ENCODE results near the gene BMPR2.
"Not testable (repeated sequence)": the region's sequence is repeated elsewhere in the genome, so short reads cannot be mapped to it uniquely, and the experiment has no call there.

BMPR2 gene

GRCh38 chr2:202499841-202500240 lies 123.7 kb downstream of the BMPR2 start:
- not testable (repeated sequence) for H3F3A ChIP-seq (ENCODE audit: control insufficient read depth, insufficient read depth); H3K4me1 ChIP-seq (ENCODE audit: control insufficient read depth, low read length); H3K27ac ChIP-seq (ENCODE audit: low read depth, low read length); H3K4me3 ChIP-seq (ENCODE audit: low read length); H3K9me3 ChIP-seq (ENCODE audit: control insufficient read depth, insufficient read depth, low read length); H3K36me3 ChIP-seq (ENCODE audit: control insufficient read depth, low read length); H3K27me3 ChIP-seq (ENCODE audit: control insufficient read depth, low read length); H3K9me2 ChIP-seq (replicated peaks; ENCODE audit: control insufficient read depth, low read length); H3K79me2 ChIP-seq (ENCODE audit: control insufficient read depth, low read length); H4K20me1 ChIP-seq (ENCODE audit: control insufficient read depth, insufficient read depth, low read depth, low read length); H3K4me2 ChIP-seq (ENCODE audit: low read length)

GRCh38 chr2:202503276-202503675 lies 127.1 kb downstream of the BMPR2 start:
- not testable (repeated sequence) for H3K79me2 ChIP-seq (ENCODE audit: control insufficient read depth, low read length); H3K4me2 ChIP-seq (ENCODE audit: low read length); H3K36me3 ChIP-seq (ENCODE audit: control insufficient read depth, low read length); H3K9me3 ChIP-seq (ENCODE audit: control insufficient read depth, insufficient read depth, low read length); H3K9me2 ChIP-seq (replicated peaks; ENCODE audit: control insufficient read depth, low read length); H3K27me3 ChIP-seq (ENCODE audit: control insufficient read depth, low read length); H3K4me3 ChIP-seq (ENCODE audit: low read length); H3K27ac ChIP-seq (ENCODE audit: low read depth, low read length); H4K20me1 ChIP-seq (ENCODE audit: control insufficient read depth, insufficient read depth, low read depth, low read length); H3K4me1 ChIP-seq (ENCODE audit: control insufficient read depth, low read length); H3F3A ChIP-seq (ENCODE audit: control insufficient read depth, insufficient read depth)

- Histone ChIP-seq H3F3A (ENCODE audit: control insufficient read depth, insufficient read depth) (no peaks in the 10 kb centered on the region), H3K36me3 (ENCODE audit: control insufficient read depth, low read length) (no peaks in the 10 kb centered on the region), H3K4me3 (ENCODE audit: low read length) (no peak overlapping the region), H3K79me2 (ENCODE audit: control insufficient read depth, low read length) (no peaks in the 10 kb centered on the region), H4K20me1 (ENCODE audit: control insufficient read depth, insufficient read depth, low read depth, low read length) (no peaks in the 10 kb centered on the region), H3K9me2 (replicated peaks; ENCODE audit: control insufficient read depth, low read length) (no peaks in the 10 kb centered on the region), H3K9me3 (ENCODE audit: control insufficient read depth, insufficient read depth, low read length) (no peaks in the 10 kb centered on the region), H3K4me2 (ENCODE audit: low read length) (no peak overlapping the region), H3K27ac (ENCODE audit: low read depth, low read length) (no peak overlapping the region), H3K4me1 (ENCODE audit: control insufficient read depth, low read length) (no peaks in the 10 kb centered on the region), H3K27me3 (ENCODE audit: control insufficient read depth, low read length) (no peaks in the 10 kb centered on the region)
- no peak for TF ChIP-seq CTCF (IDR thresholded peaks at IDR 0.05; ENCODE audit: low read depth, low read length, poor library complexity, severe bottlenecking)
- TF ChIP-seq EZH2phosphoT487 (IDR thresholded peaks at IDR 0.05; ENCODE audit: borderline replicate concordance, low read length): no peak
These were observed 132.6 kb downstream of the BMPR2 start for GRCh38 chr2:202508686-202509085.

- Histone ChIP-seq H3K27ac (ENCODE audit: low read depth, low read length) (no peak overlapping the region), H4K20me1 (ENCODE audit: control insufficient read depth, insufficient read depth, low read depth, low read length) (no peaks in the 10 kb centered on the region), H3F3A (ENCODE audit: control insufficient read depth, insufficient read depth) (no peaks in the 10 kb centered on the region), H3K36me3 (ENCODE audit: control insufficient read depth, low read length) (no peaks in the 10 kb centered on the region), H3K4me2 (ENCODE audit: low read length) (no peak overlapping the region), H3K9me3 (ENCODE audit: control insufficient read depth, insufficient read depth, low read length) (no peaks in the 10 kb centered on the region), H3K27me3 (ENCODE audit: control insufficient read depth, low read length) (no peaks in the 10 kb centered on the region), H3K79me2 (ENCODE audit: control insufficient read depth, low read length) (no peaks in the 10 kb centered on the region), H3K4me3 (ENCODE audit: low read length) (no peak overlapping the region), H3K4me1 (ENCODE audit: control insufficient read depth, low read length) (no peaks in the 10 kb centered on the region), H3K9me2 (replicated peaks; ENCODE audit: control insufficient read depth, low read length) (no peaks in the 10 kb centered on the region)
- TF ChIP-seq EZH2phosphoT487 (IDR thresholded peaks at IDR 0.05; ENCODE audit: borderline replicate concordance, low read length): no peak
- TF ChIP-seq CTCF (IDR thresholded peaks at IDR 0.05; ENCODE audit: low read depth, low read length, poor library complexity, severe bottlenecking): no peak
These were observed 134.8 kb downstream of the BMPR2 start for GRCh38 chr2:202510911-202511310.

All from DOHH2 (cell line).